LNCAP (cell line): ENCODE results near the gene PHF2.

Source experiments
- CTCF ChIP-seq: fragments of 450-650 bp; IDR thresholded peaks from 2 replicates; pipeline ENCODE4 v1.5.1; 2017; ENCODE audit warnings: mild to moderate bottlenecking

The PHF2 gene

GRCh38 chr9:93702261-93702660, 125.9 kb downstream of the PHF2 start:
- TF ChIP-seq CTCF, result peak; percentile 17; the same call in 1 of the 2 replicates

- TF ChIP-seq CTCF, result no peak
Measured at GRCh38 chr9:93708289-93708986, 132.1 kb downstream of the PHF2 start.

- TF ChIP-seq CTCF, result no peak
Measured at GRCh38 chr9:93708987-93709302, 132.6 kb downstream of the PHF2 start.

GRCh38 chr9:93709600-93710369, 133.4 kb downstream of the PHF2 start:
- no peak for TF ChIP-seq CTCF

- TF ChIP-seq CTCF, result no peak
Measured at GRCh38 chr9:93710370-93710723, 134.0 kb downstream of the PHF2 start.

- TF ChIP-seq CTCF, result no peak
Measured at GRCh38 chr9:93711002-93711401, 134.6 kb downstream of the PHF2 start.

- TF ChIP-seq CTCF, result no peak
Measured at GRCh38 chr9:93712896-93713295, 136.5 kb downstream of the PHF2 start.
